HCT116 (cell line): ENCODE measurements around the gene SLC41A2. TPM values are rescaled to one million over a fixed set of nuclear protein-coding genes. Genes with fewer than 3 reads are reported as not detected.

Source experiments
- ATAC-seq: fragments of 200-7000 bp; cut with Tn5 transposase; 2 replicates; pipeline ENCODE4 v1.9.1; 2020; ENCODE audit warnings: mild to moderate bottlenecking, moderate library complexity
- BruUV-seq: library from RNA; stranded (reverse); fragments of 400-500 nt; replicated peaks from 2 replicates; lab custom pipeline; 2021; lab: Mats Ljungman, UMichigan
- CTCF ChIA-PET: fragments of 300-600 bp; sonication (Branson Sonifier 250); formaldehyde crosslinking; loops from one replicate; lab custom pipeline; 2021; ENCODE audit warnings: antibody characterized with exemption; lab: Charles Lee
- POLR2A ChIA-PET: fragments of 300-600, 350-600 bp; sonication (Branson Sonifier 250); formaldehyde crosslinking; loops from one replicate; lab custom pipeline; 2021; ENCODE audit warnings: antibody characterized with exemption; lab: Charles Lee
- RAD21 ChIA-PET, 2 experiments: fragments of 300-600 bp; sonication (Branson Sonifier 250); formaldehyde crosslinking; loops; one replicate each; lab custom pipeline; 2023; ENCODE audit warnings: low total read pairs in 2 of 2; ENCODE audit not compliant: uncharacterized antibody in 2 of 2, unreplicated experiment in 2 of 2, low non-redundant PET in 1 of 2; lab: Charles Lee
- DNase-seq: peaks from one replicate; pipeline ENCODE4 v3.0.0-alpha.2; 2010; ENCODE audit warnings: low read depth, low spot score
- H2AFZ ChIP-seq: fragments of 200-600 bp; shearing (Covaris generic), sonication (generic); 2 replicates; pipeline ENCODE4 v1.6.1; 2017; ENCODE audit warnings: low read depth, mixed run types, mixed read lengths, antibody characterized with exemption, low read length; ENCODE audit not compliant: poor library complexity, severe bottlenecking
- H3K27ac ChIP-seq: 2 replicates; pipeline ENCODE4 v1.5.1; 2012; ENCODE audit warnings: low read depth, low read length
- H3K27me3 ChIP-seq: fragments of 200-600 bp; sonication (generic); 2 replicates; pipeline ENCODE4 v1.6.1; 2016; ENCODE audit warnings: mixed run types, low read length, mixed read lengths; ENCODE audit not compliant: insufficient read depth
- H3K36me3 ChIP-seq, 2 experiments: fragments of 200-500 bp in 1 of 2; fragments of 200-600 bp in 1 of 2; sonication (Bioruptor generic) in 1 of 2; sonication (generic) in 1 of 2; 2 replicates each; pipeline versions ENCODE4 v1.5.1 to v1.6.1; 2014 to 2016; ENCODE audit warnings: low read length in 2 of 2, inconsistent platforms in 1 of 2, mixed read lengths in 1 of 2, mixed run types in 1 of 2; ENCODE audit not compliant: insufficient read depth in 2 of 2, control insufficient read depth in 1 of 2
- H3K4me1 ChIP-seq, 2 experiments: fragments of 200-600 bp in 1 of 2; sonication (generic) in 1 of 2; 2 replicates each; pipeline versions ENCODE4 v1.5.1 to v1.6.1; 2012 to 2017; ENCODE audit warnings: low read length in 2 of 2, inconsistent platforms in 1 of 2, mild to moderate bottlenecking in 1 of 2, mixed read lengths in 1 of 2, mixed run types in 1 of 2, moderate library complexity in 1 of 2; ENCODE audit not compliant: insufficient read depth in 2 of 2, control insufficient read depth in 1 of 2
- H3K4me2 ChIP-seq: fragments of 200-600 bp; sonication (generic); 2 replicates; pipeline ENCODE4 v1.6.1; 2017; ENCODE audit warnings: mixed run types, low read length, mixed read lengths
- H3K4me3 ChIP-seq, 2 experiments: fragments of 200-600 bp in 1 of 2; sonication (generic) in 1 of 2; replicated peaks in 1 of 2; 2 replicates each; pipeline ENCODE4 v1.5.1; 2011 to 2016; ENCODE audit warnings: low read length in 2 of 2, control low read depth in 1 of 2, low read depth in 1 of 2, mild to moderate bottlenecking in 1 of 2, mixed read lengths in 1 of 2, mixed run types in 1 of 2
- H3K79me2 ChIP-seq: fragments of 200-600 bp; sonication (generic); 2 replicates; pipeline ENCODE4 v1.6.1; 2017; ENCODE audit warnings: mild to moderate bottlenecking, mixed run types, low read length, moderate library complexity, mixed read lengths; ENCODE audit not compliant: insufficient read depth
- H3K9ac ChIP-seq: fragments of 200-600 bp; sonication (generic); 2 replicates; pipeline ENCODE4 v1.6.1; 2016; ENCODE audit warnings: low read length, mixed read lengths
- H3K9me2 ChIP-seq: fragments of 200-600 bp; sonication (generic), shearing (Covaris generic); 2 replicates; pipeline ENCODE4 v1.6.1; 2017; ENCODE audit warnings: mixed run types, mild to moderate bottlenecking, moderate library complexity; ENCODE audit not compliant: insufficient read depth
- H3K9me3 ChIP-seq, 2 experiments: fragments of 200-500 bp in 1 of 2; fragments of 200-600 bp in 1 of 2; sonication (Bioruptor generic) in 1 of 2; sonication (generic) in 1 of 2; 2 replicates each; pipeline ENCODE4 v1.6.1; 2014 to 2017; ENCODE audit warnings: low read length in 2 of 2, mixed read lengths in 2 of 2, inconsistent platforms in 1 of 2, low read depth in 1 of 2, mild to moderate bottlenecking in 1 of 2, mixed run types in 1 of 2, moderate library complexity in 1 of 2; ENCODE audit not compliant: control insufficient read depth in 1 of 2, insufficient read depth in 1 of 2
- H4K20me1 ChIP-seq: fragments of 200-600 bp; sonication (generic), shearing (Covaris generic); 2 replicates; pipeline ENCODE4 v1.6.1; 2017; ENCODE audit warnings: mixed run types, mild to moderate bottlenecking, moderate library complexity; ENCODE audit not compliant: insufficient read depth
- CBX3 ChIP-seq: IDR thresholded peaks from 2 replicates; pipeline ENCODE4 v1.6.1; 2012; ENCODE audit warnings: low read depth
- FOSL1 ChIP-seq: IDR thresholded peaks from 2 replicates; pipeline ENCODE4 v1.6.1; 2012; ENCODE audit warnings: low read depth
- JUND ChIP-seq: IDR thresholded peaks from 2 replicates; pipeline ENCODE4 v1.6.1; 2012
- RAD21 ChIP-seq: IDR thresholded peaks from 2 replicates; pipeline ENCODE4 v1.6.1; 2012; ENCODE audit warnings: low read depth, mild to moderate bottlenecking
- intact Hi-C: fragments of 100-400 bp; cut with micrococcal nuclease; formaldehyde crosslinking; loops from 2 replicates; pipeline ENCODE4 v1.10.0; 2022
- total RNA-seq: library from RNA; stranded (reverse); gene quantifications from one replicate; pipeline ENCODE4 v1.2.1, GENCODE V29; 2021; ENCODE audit not compliant: unreplicated experiment
- TF ChIP-seq, protein P1 (sequence below): IDR thresholded peaks from 2 replicates; pipeline ENCODE4 v1.6.1; 2012
- TF ChIP-seq, protein P2 (sequence below), 3 experiments: fragments of 200-600 bp in 1 of 3; sonication (generic) in 1 of 3; IDR thresholded peaks in 2 of 3; conservative IDR thresholded peaks in 1 of 3; 2 replicates each; pipeline ENCODE4 v1.5.1; 2012 to 2017; ENCODE audit warnings: low read depth in 2 of 3, low read length in 2 of 3, antibody characterized with exemption in 1 of 3, borderline replicate concordance in 1 of 3, control low read depth in 1 of 3, mild to moderate bottlenecking in 1 of 3, mixed read lengths in 1 of 3, mixed run types in 1 of 3, moderate library complexity in 1 of 3; ENCODE audit not compliant: insufficient read depth in 1 of 3

Gene SLC41A2
- total RNA-seq, 1 experiment from 2014 or later = 12.5 TPM

DNA sequence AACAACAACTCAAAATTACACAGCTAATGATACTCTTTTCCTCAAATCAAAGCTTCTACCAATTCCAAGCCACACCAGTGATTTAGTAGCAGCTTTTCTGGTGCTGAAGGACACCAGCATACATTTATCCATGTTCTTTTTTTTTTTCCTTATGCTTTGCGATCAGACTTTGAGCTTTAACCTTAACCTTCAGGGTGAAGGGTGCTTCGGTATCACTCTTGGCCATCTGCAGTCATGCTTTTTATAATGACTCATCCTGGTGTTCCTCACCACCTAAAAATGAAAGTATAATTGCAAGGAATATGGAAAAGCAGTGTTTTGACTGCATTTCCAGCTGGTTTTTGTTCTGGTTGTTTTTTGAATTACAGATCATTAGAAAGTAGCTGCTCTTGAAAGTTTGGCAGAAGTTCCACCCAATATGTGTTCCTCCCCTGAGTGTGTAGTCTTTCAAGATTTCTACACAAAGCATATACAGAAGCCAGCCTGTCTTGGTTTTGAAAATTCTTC lies 1.3 kb upstream of the SLC41A2 start:
- Histone ChIP-seq H3K4me2 (peak overlapping the region; percentile 93), H3K79me2 (no peaks in the 10 kb centered on the region), H3K27ac (peak overlapping the region; percentile 79), H3K4me1 (peaks cover 20 to 34% of the 10 kb centered on the region in 2 experiments), H3K4me3 (peak overlapping the region; percentile 59 to 74; a peak in 3 of 4 replicates), H3K27me3 (no peaks in the 10 kb centered on the region), H3K9me2 (no peaks in the 10 kb centered on the region), H4K20me1 (no peaks in the 10 kb centered on the region), H3K9me3 (no peaks in the 10 kb centered on the region), H3K9ac (peak overlapping the region; percentile 66), H3K36me3 (no peaks in the 10 kb centered on the region), H2AFZ (peak overlapping the region; percentile 77)
- ATAC-seq (no peak), DNase-seq (no peak)
- ChIA-PET POLR2A (no interaction called here), RAD21 (interaction anchor here in 1 of 2 experiments (1.2 kb wide), 1 partner anchor 578 kb away, joined by 3 read pairs; no protein-coding TSS in a partner anchor), CTCF (interaction anchor here (1.0 to 1.3 kb wide), 2 partner anchors 14 to 25 kb away, joined by 3 read pairs; no protein-coding TSS in a partner anchor)
- TF ChIP-seq CBX3 (no peak; the same call in 1 of the 2 replicates), FOSL1 (peak; percentile 34; the same call in 1 of the 2 replicates), RAD21 (no peak), JUND (0 out of 2 replicates have a peak, but pooled peaks have one; percentile 24)
- TF ChIP-seq, protein P1, sequence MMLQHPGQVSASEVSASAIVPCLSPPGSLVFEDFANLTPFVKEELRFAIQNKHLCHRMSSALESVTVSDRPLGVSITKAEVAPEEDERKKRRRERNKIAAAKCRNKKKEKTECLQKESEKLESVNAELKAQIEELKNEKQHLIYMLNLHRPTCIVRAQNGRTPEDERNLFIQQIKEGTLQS = no peak
- TF ChIP-seq, protein P2, sequence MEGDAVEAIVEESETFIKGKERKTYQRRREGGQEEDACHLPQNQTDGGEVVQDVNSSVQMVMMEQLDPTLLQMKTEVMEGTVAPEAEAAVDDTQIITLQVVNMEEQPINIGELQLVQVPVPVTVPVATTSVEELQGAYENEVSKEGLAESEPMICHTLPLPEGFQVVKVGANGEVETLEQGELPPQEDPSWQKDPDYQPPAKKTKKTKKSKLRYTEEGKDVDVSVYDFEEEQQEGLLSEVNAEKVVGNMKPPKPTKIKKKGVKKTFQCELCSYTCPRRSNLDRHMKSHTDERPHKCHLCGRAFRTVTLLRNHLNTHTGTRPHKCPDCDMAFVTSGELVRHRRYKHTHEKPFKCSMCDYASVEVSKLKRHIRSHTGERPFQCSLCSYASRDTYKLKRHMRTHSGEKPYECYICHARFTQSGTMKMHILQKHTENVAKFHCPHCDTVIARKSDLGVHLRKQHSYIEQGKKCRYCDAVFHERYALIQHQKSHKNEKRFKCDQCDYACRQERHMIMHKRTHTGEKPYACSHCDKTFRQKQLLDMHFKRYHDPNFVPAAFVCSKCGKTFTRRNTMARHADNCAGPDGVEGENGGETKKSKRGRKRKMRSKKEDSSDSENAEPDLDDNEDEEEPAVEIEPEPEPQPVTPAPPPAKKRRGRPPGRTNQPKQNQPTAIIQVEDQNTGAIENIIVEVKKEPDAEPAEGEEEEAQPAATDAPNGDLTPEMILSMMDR (IDR thresholded peaks at IDR 0.05 in 2 of 3, conservative IDR thresholded peaks at IDR 0.05 in 1 of 3; ENCODE audit: borderline replicate concordance in 1 of 3, insufficient read depth in 1 of 3, low read depth in 2 of 3, low read length in 2 of 3) = no peak
- intact Hi-C loops = no loop called here
- no TSS peak for BruUV-seq
